Lung (tissue), 12 donors: ENCODE measurements around the gene HTR6. TPM values are rescaled to one million over a fixed set of nuclear protein-coding genes. Genes with fewer than 3 reads are reported as not detected.
"Not testable (repeated sequence)": the region's sequence is repeated elsewhere in the genome, so short reads cannot be mapped to it uniquely, and the experiment has no call there.

ENCODE experiments used
- ATAC-seq: fragments of 200-7000 bp; cut with Tn5 transposase; one replicate; pipeline ENCODE4 v1.9.1; 2020; ENCODE audit warnings: moderate number of reproducible peaks; ENCODE audit not compliant: insufficient read depth, low FRiP score
- DNase-seq, 3 donors: peaks; one replicate each; pipeline ENCODE4 v3.0.0-alpha.2; 2013 to 2017
- H3K27ac ChIP-seq, 2 donors: one replicate each; pipeline ENCODE4 v1.5.1; 2013; ENCODE audit warnings: mild to moderate bottlenecking in 2 of 2, moderate library complexity in 2 of 2, control low read depth in 1 of 2, inconsistent platforms in 1 of 2, low read depth in 1 of 2, low read length in 1 of 2
- H3K27me3 ChIP-seq, 3 donors: one replicate each; pipeline ENCODE4 v1.5.1; 2013; ENCODE audit warnings: low read length in 2 of 3; ENCODE audit not compliant: control insufficient read depth in 3 of 3, insufficient read depth in 3 of 3
- H3K36me3 ChIP-seq, 4 donors: one replicate each; pipeline ENCODE4 v1.5.1; 2013; ENCODE audit warnings: low read length in 4 of 4, mild to moderate bottlenecking in 1 of 4, moderate library complexity in 1 of 4; ENCODE audit not compliant: control insufficient read depth in 4 of 4, insufficient read depth in 4 of 4
- H3K4me1 ChIP-seq, 5 donors: one replicate each; pipeline ENCODE4 v1.5.1; 2013; ENCODE audit warnings: low read length in 5 of 5, mild to moderate bottlenecking in 2 of 5, moderate library complexity in 1 of 5; ENCODE audit not compliant: control insufficient read depth in 5 of 5, insufficient read depth in 5 of 5
- H3K4me3 ChIP-seq: one replicate; pipeline ENCODE4 v1.5.1; 2013; ENCODE audit warnings: mild to moderate bottlenecking, control low read depth, moderate library complexity
- H3K9ac ChIP-seq, 2 donors: one replicate each; pipeline ENCODE4 v1.5.1; 2013; ENCODE audit warnings: low read length in 2 of 2, control low read depth in 1 of 2; ENCODE audit not compliant: insufficient read depth in 1 of 2
- H3K9me3 ChIP-seq, 4 donors: one replicate each; pipeline ENCODE4 v1.5.1; 2013; ENCODE audit warnings: low read length in 3 of 4, mild to moderate bottlenecking in 1 of 4, moderate library complexity in 1 of 4; ENCODE audit not compliant: control insufficient read depth in 4 of 4, insufficient read depth in 3 of 4
- CTCF ChIP-seq: IDR thresholded peaks from 2 replicates; pipeline ENCODE4 v1.5.1; 2012; ENCODE audit warnings: mild to moderate bottlenecking; ENCODE audit errors: control extremely low read depth, extremely low read depth
- WGBS, 2 donors: extraction: QIAGEN DNeasy Blood & Tissue Kit; methylation state at CpG; one replicate each; pipeline ENCODE4 v1.1.7; 2013; 5-methylcytosine and 5-hydroxymethylcytosine counted together
- polyA plus RNA-seq, 2 donors: library from polyadenylated mRNA; stranded (reverse); fragments of 200-250 nt; gene quantifications; one replicate each; pipeline ENCODE4 v1.2.1, GENCODE V29; 2013
- total RNA-seq, 2 donors: library from RNA; depleted of rRNA in 1 of 2; stranded (reverse); fragments of >200 nt in 1 of 2; gene quantifications; one replicate each; pipeline ENCODE4 v1.2.1, GENCODE V29; 2014 to 2021
- donor health status: control.
- donor health status: control.
- donor health status: Bipolar disorder and iron deficiency.
- donor health status: healthy.
- donor health status: DM: yes; HTN: yes; CAD: no.

Gene HTR6
- total and polyA plus RNA-seq, 4 donors, result not detected

GRCh38 chr1:19630720-19631395 lies 33.8 kb upstream of the HTR6 start:
- no peak overlapping the region for H3K4me3 ChIP-seq
- DNase-seq (no peak), ATAC-seq (no peak)
- H3K9me3 ChIP-seq, result no peaks in the 10 kb centered on the region
- no peak overlapping the region for H3K9ac ChIP-seq
- peaks cover 0 to 19% (median 2%) of the 10 kb centered on the region in 5 donors for H3K4me1 ChIP-seq
- no peaks in the 10 kb centered on the region for H3K27me3 ChIP-seq
- WGBS, 2 donors, result 84 to 87% methylated on average over 6 of the region's 6 CpGs
- H3K36me3 ChIP-seq, result peaks cover 11 to 17% (median 12%) of the 10 kb centered on the region in 4 donors
- TF ChIP-seq CTCF, result no peak
- H3K27ac ChIP-seq, result no peak overlapping the region

DNA sequence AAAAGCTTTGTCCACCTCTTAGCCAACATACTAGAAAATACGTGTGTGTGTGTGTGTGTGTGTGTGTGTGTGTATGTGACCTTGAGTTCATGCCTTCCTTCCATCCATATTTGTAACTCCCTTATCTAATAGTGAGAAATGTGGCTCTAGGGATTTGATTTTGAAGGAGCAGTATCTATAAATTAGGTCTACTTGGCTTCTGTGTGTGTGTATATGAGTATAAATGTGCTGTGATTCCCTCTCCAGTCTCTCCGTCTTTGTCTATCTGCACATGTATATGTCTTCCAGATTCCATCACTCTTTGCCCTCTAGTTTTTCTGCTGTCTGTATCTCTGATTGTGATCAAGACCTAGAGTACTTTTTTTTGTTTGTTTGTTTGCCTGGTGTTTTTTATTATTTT lies 32.5 kb upstream of the HTR6 start:
- no peak for TF ChIP-seq CTCF
- Histone ChIP-seq H3K36me3 (peaks cover 3 to 11% (median 6%) of the 10 kb centered on the region in 4 donors), H3K9ac (no peak overlapping the region), H3K9me3 (no peaks in the 10 kb centered on the region), H3K4me3 (no peak overlapping the region), H3K4me1 (peaks cover 0 to 17% (median 0%) of the 10 kb centered on the region in 5 donors), H3K27me3 (no peaks in the 10 kb centered on the region), H3K27ac (no peak overlapping the region)
- DNase-seq (no peak), ATAC-seq (no peak)
- 79 to 100% methylated on average over 2 of the region's 2 CpGs for WGBS, 2 donors

DNA sequence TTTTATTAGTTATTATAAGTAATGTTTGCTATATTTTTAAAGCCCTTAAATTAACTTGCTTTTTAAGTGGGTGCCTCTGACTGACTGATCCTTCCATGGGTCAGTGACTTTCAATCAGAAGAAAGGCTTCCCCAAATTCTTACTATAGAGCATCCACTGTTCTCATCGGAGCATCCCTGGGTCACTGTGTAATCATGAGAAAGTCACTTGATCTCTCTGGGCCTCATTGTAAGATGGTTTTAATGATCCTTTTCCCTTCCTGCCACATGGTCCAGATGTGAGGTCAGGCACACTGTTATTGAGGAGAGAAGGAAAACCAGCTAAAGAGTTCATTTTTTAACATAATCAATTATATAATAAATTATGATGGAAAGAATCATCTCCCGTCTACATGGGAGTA lies 31.6 kb upstream of the HTR6 start:
- WGBS, 2 donors, result 94% methylated on average over 2 of the region's 2 CpGs
- no peak for TF ChIP-seq CTCF
- H3K36me3 ChIP-seq, result peaks cover 0 to 5% (median 3%) of the 10 kb centered on the region in 4 donors
- ATAC-seq (no peak), DNase-seq (no peak)
- no peak overlapping the region for H3K27ac ChIP-seq
- no peaks in the 10 kb centered on the region for H3K9me3 ChIP-seq
- H3K9ac ChIP-seq, result no peak overlapping the region
- peaks cover 0 to 17% (median 0%) of the 10 kb centered on the region in 5 donors for H3K4me1 ChIP-seq
- no peaks in the 10 kb centered on the region for H3K27me3 ChIP-seq
- H3K4me3 ChIP-seq, result no peak overlapping the region

DNA sequence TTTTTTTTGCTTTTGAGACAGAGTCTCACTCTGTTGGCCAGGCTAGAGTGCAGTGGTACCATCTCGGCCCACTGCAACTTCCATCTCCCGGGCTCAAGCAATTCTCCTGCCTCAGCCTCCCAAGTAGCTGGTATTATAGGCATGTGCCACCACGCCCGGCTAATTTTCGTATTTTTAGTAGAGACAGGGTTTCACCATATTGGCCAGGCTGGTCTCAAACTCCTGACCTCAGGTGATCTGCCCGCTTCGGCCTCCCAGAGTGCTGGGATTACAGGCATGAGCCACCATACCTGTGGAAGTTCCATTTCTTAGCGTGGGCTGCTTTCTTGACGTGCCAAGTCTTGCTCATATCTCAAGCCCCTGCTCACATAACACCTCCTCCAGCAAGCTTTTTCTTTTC lies 29.6 kb upstream of the HTR6 start:
- H3K9me3 ChIP-seq, H3K4me1 ChIP-seq, ATAC-seq, DNase-seq, H3K27ac ChIP-seq, H3K27me3 ChIP-seq, H3K4me3 ChIP-seq, H3K36me3 ChIP-seq, H3K9ac ChIP-seq: not testable (repeated sequence)
- WGBS, 2 donors, result 94 to 96% methylated on average over 9 of the region's 9 CpGs
